LNCAP (cell line): Measurements from ENCODE around the gene CCDC187.

Experiments used
- CTCF ChIP-seq: fragments of 450-650 bp; IDR thresholded peaks from 2 replicates; pipeline ENCODE4 v1.5.1; 2017; ENCODE audit warnings: mild to moderate bottlenecking

CCDC187 gene

GRCh38 chr9:136304981-136305380 is 1.1 kb upstream of the CCDC187 start:
- TF ChIP-seq CTCF, result no peak

GRCh38 chr9:136304456-136304855 is 562 bp upstream of the CCDC187 start:
- TF ChIP-seq CTCF, result no peak

- TF ChIP-seq CTCF, result no peak
Measured at GRCh38 chr9:136303066-136303824, 649 bp downstream of the CCDC187 start.

- no peak for TF ChIP-seq CTCF
Measured at GRCh38 chr9:136302527-136302926, 1.4 kb downstream of the CCDC187 start.

- no peak for TF ChIP-seq CTCF
Measured at GRCh38 chr9:136300866-136301265, 3.0 kb downstream of the CCDC187 start.

- no peak for TF ChIP-seq CTCF
Measured at GRCh38 chr9:136300016-136300545, 3.8 kb downstream of the CCDC187 start.

- TF ChIP-seq CTCF, result no peak
Measured at GRCh38 chr9:136299541-136299940, 4.4 kb downstream of the CCDC187 start.
